SKM-1 treated with dmso at 0.1 percent for 144 hours (cell line): Measurements from ENCODE around the gene KLK4.

Source experiments
- DNase-seq: peaks from one replicate; lab custom pipeline; 2025; ENCODE audit not compliant: unreplicated experiment; lab: John Stamatoyannopoulos, UW

KLK4 gene

GRCh38 chr19:50911206-50912101 lies at the start of gene KLK4:
Gene KLK4, minus strand, starts transcription at chr19:50911395. Its CDS starts 657 bp downstream, at chr19:50910738.
- DNase-seq: no peak

GRCh38 chr19:50959731-50960500 lies 48.7 kb upstream of the KLK4 start:
- no peak for DNase-seq

- DNase-seq: no peak
Measured at GRCh38 chr19:50957587-50957986, 46.4 kb upstream of the KLK4 start.

- DNase-seq: no peak
Measured at GRCh38 chr19:50952910-50953309, 41.7 kb upstream of the KLK4 start, which contains the start of gene KLK5. Gene KLK5, minus strand, starts transcription at chr19:50953038. Its CDS starts 381 bp downstream, at chr19:50952657.

GRCh38 chr19:50949861-50950260 lies 38.7 kb upstream of the KLK4 start:
- no peak for DNase-seq

- DNase-seq: no peak
Measured at GRCh38 chr19:50947123-50947522, 35.9 kb upstream of the KLK4 start.

GRCh38 chr19:50944795-50945194 lies 33.6 kb upstream of the KLK4 start:
- no peak for DNase-seq

GRCh38 chr19:50943074-50943828 lies 32.1 kb upstream of the KLK4 start:
- no peak for DNase-seq

GRCh38 chr19:50939596-50939995 lies 28.4 kb upstream of the KLK4 start:
- no peak for DNase-seq

GRCh38 chr19:50933640-50934039 lies 22.4 kb upstream of the KLK4 start:
- no peak for DNase-seq

- DNase-seq: no peak
Measured at GRCh38 chr19:50932690-50933083, 21.5 kb upstream of the KLK4 start.

- DNase-seq: no peak
Measured at GRCh38 chr19:50932018-50932689, 21.0 kb upstream of the KLK4 start.

GRCh38 chr19:50931023-50931422 lies 19.8 kb upstream of the KLK4 start:
- DNase-seq: no peak

- DNase-seq: no peak
Measured at GRCh38 chr19:50928831-50929230, 17.6 kb upstream of the KLK4 start.

- no peak for DNase-seq
Measured at GRCh38 chr19:50926144-50926543, 14.9 kb upstream of the KLK4 start.

GRCh38 chr19:50925734-50926133 lies 14.5 kb upstream of the KLK4 start:
- no peak for DNase-seq

- DNase-seq: no peak
Measured at GRCh38 chr19:50924586-50924985, 13.4 kb upstream of the KLK4 start.

- DNase-seq: peak; percentile 51
Measured at GRCh38 chr19:50922317-50922853, 11.2 kb upstream of the KLK4 start.

- DNase-seq: no peak
Measured at GRCh38 chr19:50921426-50922316, 10.5 kb upstream of the KLK4 start.
